SHP77 treated with DMSO at 0.1 percent for 48 hours (cell line): ENCODE results near the gene MARCHF3.
A peak's percentile ranks its signal among the peaks of the same experiment; 100 is the strongest.
"Not testable (repeated sequence)": the region's sequence is repeated elsewhere in the genome, so short reads cannot be mapped to it uniquely, and the experiment has no call there.

Experiments used
- DNase-seq: peaks from one replicate; lab custom pipeline; 2025; lab: John Stamatoyannopoulos, UW

MARCHF3 gene, protein sequence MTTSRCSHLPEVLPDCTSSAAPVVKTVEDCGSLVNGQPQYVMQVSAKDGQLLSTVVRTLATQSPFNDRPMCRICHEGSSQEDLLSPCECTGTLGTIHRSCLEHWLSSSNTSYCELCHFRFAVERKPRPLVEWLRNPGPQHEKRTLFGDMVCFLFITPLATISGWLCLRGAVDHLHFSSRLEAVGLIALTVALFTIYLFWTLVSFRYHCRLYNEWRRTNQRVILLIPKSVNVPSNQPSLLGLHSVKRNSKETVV

DNA sequence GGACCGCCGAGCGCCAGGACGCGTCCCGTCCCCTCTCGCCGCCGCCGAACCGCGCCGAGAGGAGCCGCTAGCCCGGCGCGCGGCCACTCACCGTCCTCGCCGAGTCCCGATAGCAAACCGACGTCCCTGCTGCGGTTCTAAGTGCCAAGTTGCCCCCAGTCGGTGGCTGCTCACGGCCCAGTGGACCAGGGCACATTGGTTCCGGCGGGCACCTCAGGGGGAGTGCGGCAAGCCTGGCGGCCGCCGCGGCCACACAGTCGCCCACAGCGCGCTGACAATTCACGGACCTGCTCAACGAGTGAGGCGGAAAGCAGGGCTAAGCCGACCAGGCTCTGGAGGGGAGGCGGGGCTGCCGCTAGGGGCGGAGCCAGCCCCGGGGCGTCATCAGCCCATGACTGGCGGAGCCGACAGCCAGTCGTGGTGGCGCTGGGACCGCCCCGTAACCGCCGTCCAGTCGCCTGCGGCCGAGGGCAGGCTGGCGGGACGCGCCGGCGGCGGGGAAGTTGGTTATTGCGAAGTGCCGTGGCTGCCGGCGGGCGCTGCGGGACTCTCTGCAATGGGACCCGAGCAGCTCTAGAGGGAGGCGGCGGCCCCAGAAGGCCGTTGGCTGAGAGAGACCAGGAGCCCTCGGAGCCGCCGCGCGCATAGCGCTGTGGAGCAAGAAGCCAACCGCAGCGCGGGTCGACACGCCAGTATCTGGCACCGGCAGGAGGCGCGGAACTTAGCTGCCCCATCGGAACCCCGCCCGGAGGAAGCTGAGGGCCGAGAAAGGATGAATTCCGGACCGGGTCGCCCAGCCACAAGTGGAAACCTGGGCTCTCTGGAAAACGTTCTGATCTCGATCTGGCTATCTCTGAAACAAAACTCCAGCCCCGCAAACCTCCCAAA lies at the start of gene MARCHF3:
TSS of gene MARCHF3 (minus strand) at position 300 of the 888 bp plus-strand sequence. CDS start 112,387 bp downstream, outside the sequence.
- peak; percentile 61 for DNase-seq

DNA sequence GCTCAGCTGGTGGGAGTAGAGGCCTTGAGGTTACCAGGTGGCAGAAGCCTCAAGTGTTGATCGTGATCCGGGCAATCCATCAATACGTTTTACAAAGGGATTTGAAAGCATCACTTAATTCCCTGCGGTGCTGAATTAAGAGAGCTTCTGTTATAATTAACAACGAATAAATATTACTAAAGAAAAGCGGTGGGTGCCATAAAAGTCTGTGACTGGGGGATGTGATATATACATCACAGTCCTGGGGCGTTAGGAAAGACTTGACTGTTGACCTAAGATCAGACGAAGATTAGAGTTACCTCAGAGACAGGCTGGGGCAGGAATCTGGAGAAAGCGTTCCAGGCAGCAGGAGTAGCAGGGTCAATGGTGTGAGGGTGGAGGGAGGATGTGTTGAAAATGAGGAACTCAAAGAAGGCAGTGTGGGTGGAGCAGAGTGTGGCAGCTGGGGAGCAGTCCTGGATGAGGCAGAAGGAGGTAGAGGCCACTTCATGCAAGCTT lies 49.7 kb upstream of the MARCHF3 start:
- peak; percentile 7 for DNase-seq

DNA sequence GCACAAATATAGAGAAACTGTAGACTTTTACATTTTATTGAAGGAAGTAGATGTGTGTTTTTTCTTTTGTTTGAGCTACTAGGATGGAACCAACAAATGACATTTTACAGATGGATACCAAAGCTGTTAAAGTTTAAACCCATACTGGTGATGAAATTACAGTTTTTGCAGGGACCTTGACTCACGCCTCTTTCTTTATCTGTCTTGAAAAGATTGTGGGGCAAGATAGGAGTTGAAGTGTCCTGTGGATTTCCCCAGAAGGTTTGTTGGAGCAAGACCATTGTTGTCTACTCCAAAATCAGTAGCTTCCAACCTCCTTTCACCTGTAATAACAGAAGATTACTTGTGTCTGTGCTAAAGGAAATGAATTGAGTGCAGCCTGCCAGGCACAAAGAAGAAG lies 47.0 kb upstream of the MARCHF3 start:
- no peak for DNase-seq

GRCh38 chr5:127076315-127077129 lies 46.2 kb upstream of the MARCHF3 start:
- no peak for DNase-seq

DNA sequence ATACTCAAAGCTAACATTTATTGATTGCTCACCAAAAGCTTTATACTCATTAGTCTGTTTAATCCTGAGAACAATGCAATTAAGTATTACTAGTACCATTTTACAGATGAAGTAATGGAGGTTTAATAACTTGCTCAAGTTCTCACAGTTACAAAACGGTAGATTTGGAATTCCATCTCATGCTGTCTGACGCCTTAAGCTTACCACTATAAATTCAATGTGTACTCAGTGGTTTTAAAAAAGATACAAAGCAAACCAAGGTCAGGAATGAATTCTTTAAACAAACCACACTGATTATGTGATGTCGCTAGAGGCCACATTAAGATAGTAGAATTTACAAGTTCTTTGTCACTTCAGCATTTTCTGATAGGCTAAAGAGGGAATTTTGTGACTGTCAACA lies 44.1 kb upstream of the MARCHF3 start:
- no peak for DNase-seq

DNA sequence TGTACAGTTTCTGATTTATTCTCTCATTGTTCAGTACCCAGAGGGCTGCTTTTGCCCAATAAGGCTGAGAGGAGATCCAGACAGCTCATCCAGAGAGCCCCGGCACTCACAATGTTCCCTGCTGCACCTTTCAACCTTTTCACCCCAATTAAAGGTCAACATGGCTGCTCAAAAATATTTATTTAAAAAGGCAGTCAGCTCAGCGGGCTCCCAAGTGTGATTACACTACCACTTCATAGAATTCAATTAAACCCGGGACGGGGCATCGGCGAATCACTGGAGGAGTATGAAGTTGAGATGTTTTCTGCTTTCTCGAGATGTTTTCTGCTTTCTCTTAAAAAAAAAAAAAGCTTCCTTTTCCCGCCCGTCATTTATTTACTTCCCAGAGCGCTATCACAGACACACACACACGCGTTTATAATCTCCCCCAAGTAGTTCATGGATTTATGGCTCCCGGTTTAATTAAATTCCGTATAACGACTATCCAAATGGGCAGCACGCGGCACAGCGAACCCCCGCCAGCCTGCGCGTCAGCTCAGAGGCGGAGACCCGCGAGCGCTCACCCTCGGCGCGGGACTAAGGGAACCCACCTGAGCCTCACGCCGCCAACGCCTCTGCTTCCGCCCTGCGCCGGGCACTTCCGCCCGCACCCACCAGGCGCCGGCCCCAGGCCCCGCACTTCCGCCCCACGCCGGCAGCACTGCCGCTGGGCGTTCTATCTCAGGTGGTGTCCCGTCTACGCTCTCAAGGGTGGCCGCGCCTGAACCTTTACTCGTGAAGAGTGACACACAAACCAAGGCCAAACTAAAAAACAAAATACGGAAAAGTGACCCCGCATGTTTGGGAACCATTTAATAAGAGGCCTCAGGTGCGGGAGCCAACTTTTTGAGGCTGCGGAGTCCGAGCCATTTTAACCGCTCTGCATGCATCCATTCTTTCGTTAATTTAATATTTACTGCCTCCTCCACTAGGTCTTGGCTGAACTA lies 42.8 kb upstream of the MARCHF3 start, which contains the start of gene C5orf63:
TSS of gene C5orf63 (minus strand) at position 642 of the 986 bp plus-strand sequence. CDS start 14,507 bp downstream, outside the sequence.
- DNase-seq: no peak

GRCh38 chr5:127070243-127070642 lies 39.9 kb upstream of the MARCHF3 start:
- no peak for DNase-seq

DNA sequence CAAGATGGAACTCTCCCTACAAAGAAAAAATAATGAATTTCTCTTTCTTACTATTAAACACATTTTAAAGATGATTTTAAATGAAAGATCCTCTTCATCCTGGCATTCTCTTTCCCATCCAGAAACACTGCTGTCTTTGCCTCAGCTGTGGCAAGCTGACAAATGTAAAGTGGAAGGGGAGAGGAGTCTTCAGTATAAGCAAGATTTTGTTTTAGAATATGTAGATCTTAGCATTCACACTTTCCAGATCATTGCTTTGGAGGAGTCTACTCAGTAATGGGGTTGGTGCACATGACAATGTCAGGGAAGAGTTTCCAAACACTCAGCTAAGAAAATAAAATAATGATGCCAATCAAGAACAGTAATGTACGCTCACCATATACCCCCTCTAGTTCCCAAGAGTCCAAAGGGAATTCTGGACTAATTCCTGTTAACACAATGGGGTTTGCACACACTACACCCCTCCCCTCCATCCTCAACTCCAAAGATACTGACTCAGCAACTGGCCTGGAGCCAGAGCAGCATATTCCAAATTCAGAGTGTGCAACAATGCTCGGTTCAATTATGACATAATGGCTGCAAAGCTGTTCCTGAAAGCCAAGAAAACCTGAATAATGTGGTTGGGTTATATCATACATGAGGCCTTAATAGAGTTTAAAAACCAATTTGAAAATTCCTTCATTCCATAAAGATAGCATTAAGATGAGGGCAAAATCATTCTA lies 38.3 kb upstream of the MARCHF3 start:
- no peak for DNase-seq

- no peak for DNase-seq
These were observed 36.4 kb upstream of the MARCHF3 start for GRCh38 chr5:127066721-127067120.

- no peak for DNase-seq
These were observed 34.0 kb upstream of the MARCHF3 start for GRCh38 chr5:127064253-127064840.

- no peak for DNase-seq
These were observed 33.0 kb upstream of the MARCHF3 start for GRCh38 chr5:127063257-127063913.

DNA sequence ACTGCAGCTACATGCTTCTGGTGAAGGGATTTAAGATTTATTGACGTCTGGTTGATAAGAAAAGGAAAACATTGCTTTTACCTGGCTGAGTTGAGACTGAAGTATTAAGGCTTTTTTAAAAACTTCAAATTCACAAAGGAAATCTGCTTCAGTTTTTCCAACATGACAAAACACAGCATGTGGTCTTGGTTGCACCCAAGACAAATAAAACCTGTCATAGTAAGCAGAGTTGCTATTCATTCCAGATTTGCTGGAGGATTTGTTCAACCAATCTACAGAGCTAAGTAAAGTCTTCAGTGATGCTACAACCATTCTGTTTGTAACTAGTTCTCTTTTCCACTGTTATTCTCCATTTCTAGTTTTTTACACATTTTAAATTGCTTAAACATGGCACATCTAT lies 31.6 kb upstream of the MARCHF3 start:
- DNase-seq: no peak

DNA sequence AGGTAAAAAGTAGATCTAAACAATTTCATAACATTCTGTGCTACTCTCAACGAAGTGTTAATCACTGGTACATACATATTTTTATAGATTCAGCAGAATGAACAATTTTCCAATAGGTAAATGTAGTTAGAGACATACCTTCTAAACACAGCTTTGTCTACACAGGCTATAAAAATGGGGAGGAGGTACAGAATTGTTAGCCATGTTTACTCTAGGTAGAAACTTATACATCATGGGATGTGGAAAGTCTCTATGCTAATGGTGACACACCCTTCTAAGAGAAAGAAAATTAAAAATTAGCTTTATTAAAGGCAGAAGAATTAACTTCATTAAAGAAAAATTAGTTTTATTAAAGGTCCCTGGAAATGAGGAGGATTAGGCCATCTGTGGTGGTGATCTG lies 31.2 kb upstream of the MARCHF3 start:
- DNase-seq: no peak

GRCh38 chr5:127060470-127060985 lies 30.2 kb upstream of the MARCHF3 start:
- no peak for DNase-seq

- DNase-seq: no peak
These were observed 26.5 kb upstream of the MARCHF3 start for GRCh38 chr5:127056896-127057295.

- DNase-seq: no peak
These were observed 25.7 kb upstream of the MARCHF3 start for GRCh38 chr5:127055880-127056653.

DNA sequence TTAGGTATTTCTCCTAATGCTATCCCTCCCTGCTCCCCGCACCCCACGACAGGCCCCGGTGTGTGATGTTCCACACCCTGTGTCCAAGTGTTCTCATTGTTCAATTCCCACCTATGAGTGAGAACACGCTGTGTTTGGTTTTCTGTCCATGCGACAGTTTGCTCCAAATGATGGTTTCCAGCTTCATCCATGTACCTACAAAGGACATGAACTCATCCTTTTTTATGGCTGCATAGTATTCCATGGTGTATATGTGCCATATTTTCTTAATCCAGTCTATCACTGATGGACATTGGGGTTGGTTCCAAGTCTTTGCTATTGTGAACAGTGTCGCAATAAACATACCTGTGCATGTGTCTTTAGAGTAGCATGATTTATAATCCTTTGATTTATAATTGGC lies 23.2 kb upstream of the MARCHF3 start:
- DNase-seq: not testable (repeated sequence)

DNA sequence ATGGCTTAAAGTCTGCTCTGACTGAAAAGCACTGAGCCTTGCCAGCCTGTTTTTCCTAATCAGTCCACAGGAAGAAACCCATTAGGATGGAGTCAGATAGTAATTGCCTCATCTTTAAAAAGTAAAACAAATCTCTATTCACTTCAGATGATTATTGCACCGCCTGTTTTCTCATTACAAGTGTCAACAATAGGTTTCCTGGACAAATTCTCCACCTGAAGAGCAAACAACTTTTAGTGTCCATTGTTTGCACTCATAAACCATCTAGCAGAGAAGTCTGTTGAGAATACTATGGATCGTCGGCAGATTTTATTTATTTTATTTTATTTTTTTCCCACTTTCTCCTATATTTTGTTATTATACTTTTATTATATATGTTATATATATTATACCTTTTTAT lies 22.7 kb upstream of the MARCHF3 start:
- no peak for DNase-seq
